ENCODE results near the gene EGFR. TPM values are rescaled to one million over a fixed set of nuclear protein-coding genes. Genes with fewer than 3 reads are reported as not detected.

Gene EGFR
- total RNA-seq, 1 donor from 2014 or later: 5.0 TPM

DNA sequence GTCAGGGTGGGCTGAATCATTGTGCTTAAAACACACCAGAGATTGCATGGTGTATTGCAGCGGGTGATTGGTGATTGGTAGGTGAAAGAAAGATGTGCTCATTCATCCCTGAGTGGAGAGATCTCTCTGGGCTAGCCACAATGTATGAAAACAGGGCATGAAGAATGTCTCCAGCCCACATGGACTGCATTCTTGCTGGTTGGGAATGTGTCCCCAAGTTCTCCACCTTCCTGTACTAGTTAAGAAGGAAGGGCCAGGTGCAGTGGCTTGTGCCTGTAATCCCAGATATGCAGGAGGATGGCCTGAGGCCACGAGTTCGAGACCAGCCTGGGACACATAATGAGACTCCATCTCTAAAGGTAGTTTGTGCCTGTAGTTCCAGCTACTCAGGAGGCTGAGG is 232.5 kb downstream of the EGFR start:
- H3K27me3 Mint-ChIP-seq (ENCODE audit: unreplicated experiment): peaks cover 6% of the 10 kb centered on the region

GRCh38 chr7:55251911-55252310 is 233.1 kb downstream of the EGFR start:
- no peak overlapping the region for H3K27ac Mint-ChIP-seq (ENCODE audit: unreplicated experiment)
- DNase-seq (ENCODE audit: low spot score): no peak
- peaks cover 2% of the 10 kb centered on the region for H3K36me3 Mint-ChIP-seq (ENCODE audit: low read depth, unreplicated experiment)
- TF ChIP-seq, protein P1, sequence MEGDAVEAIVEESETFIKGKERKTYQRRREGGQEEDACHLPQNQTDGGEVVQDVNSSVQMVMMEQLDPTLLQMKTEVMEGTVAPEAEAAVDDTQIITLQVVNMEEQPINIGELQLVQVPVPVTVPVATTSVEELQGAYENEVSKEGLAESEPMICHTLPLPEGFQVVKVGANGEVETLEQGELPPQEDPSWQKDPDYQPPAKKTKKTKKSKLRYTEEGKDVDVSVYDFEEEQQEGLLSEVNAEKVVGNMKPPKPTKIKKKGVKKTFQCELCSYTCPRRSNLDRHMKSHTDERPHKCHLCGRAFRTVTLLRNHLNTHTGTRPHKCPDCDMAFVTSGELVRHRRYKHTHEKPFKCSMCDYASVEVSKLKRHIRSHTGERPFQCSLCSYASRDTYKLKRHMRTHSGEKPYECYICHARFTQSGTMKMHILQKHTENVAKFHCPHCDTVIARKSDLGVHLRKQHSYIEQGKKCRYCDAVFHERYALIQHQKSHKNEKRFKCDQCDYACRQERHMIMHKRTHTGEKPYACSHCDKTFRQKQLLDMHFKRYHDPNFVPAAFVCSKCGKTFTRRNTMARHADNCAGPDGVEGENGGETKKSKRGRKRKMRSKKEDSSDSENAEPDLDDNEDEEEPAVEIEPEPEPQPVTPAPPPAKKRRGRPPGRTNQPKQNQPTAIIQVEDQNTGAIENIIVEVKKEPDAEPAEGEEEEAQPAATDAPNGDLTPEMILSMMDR (IDR thresholded peaks at IDR 0.05; ENCODE audit: unreplicated experiment): no peak
- H3K4me3 Mint-ChIP-seq (ENCODE audit: unreplicated experiment): no peak overlapping the region
- H3K4me1 Mint-ChIP-seq (ENCODE audit: unreplicated experiment): peaks cover 7% of the 10 kb centered on the region
- no peaks in the 10 kb centered on the region for H3K9me3 Mint-ChIP-seq (ENCODE audit: unreplicated experiment)
- H3K27me3 Mint-ChIP-seq (ENCODE audit: unreplicated experiment): peaks cover 6% of the 10 kb centered on the region

More for the DNA sequence above, 232.5 kb downstream of the EGFR start:
- DNase-seq (ENCODE audit: low spot score): no peak
- Mint-ChIP-seq H3K4me3 (ENCODE audit: unreplicated experiment) (no peak overlapping the region), H3K27ac (ENCODE audit: unreplicated experiment) (no peak overlapping the region), H3K36me3 (ENCODE audit: low read depth, unreplicated experiment) (peaks cover 2% of the 10 kb centered on the region), H3K4me1 (ENCODE audit: unreplicated experiment) (peaks cover 6% of the 10 kb centered on the region), H3K9me3 (ENCODE audit: unreplicated experiment) (no peaks in the 10 kb centered on the region)
- TF ChIP-seq, protein P1 (IDR thresholded peaks at IDR 0.05; ENCODE audit: unreplicated experiment): no peak

DNA sequence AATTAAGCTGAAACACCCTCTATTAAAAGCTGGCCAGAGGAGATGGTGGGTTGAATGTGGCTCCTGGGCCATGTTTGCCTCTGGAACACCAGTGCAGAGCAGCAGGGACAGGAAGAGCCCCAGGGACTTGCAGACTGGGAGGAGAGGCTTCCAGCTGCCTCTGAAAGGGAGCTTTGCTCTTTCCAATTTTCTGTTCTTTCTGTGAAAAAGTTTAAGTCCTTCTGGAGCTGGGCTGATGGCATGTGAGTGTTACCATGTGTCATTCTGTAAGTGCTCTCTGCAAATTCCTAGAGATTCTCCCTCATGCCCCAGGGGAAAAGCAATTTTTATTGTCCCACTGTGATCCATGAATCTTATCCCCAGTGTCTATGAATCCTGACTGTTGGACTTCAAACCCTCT is 233.6 kb downstream of the EGFR start:
- Mint-ChIP-seq H3K27me3 (ENCODE audit: unreplicated experiment) (peaks cover 6% of the 10 kb centered on the region), H3K27ac (ENCODE audit: unreplicated experiment) (no peak overlapping the region), H3K9me3 (ENCODE audit: unreplicated experiment) (no peaks in the 10 kb centered on the region), H3K4me3 (ENCODE audit: unreplicated experiment) (no peak overlapping the region), H3K4me1 (ENCODE audit: unreplicated experiment) (peaks cover 7% of the 10 kb centered on the region), H3K36me3 (ENCODE audit: low read depth, unreplicated experiment) (peaks cover 2% of the 10 kb centered on the region)
- no peak for DNase-seq (ENCODE audit: low spot score)
- TF ChIP-seq, protein P1 (IDR thresholded peaks at IDR 0.05; ENCODE audit: unreplicated experiment): no peak

DNA sequence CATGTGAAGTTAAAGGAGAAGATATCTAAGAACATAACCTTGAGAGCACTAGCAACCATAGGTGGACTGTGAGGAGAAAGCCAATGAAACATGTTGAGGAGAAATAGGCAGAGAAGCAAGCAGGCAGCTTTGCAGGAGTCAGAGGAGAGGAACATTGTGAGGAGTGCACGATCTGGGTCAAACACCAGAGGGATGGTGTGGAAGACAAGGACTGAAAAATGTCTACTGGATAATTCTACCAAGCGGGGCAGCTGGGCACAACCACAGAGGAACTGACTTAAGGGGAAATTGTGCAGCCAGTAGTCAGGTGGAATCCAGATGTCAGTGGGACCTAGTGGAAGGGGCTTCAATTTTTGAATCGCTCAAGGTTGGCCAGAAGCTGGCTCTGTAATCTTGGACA is 234.4 kb downstream of the EGFR start:
- no peaks in the 10 kb centered on the region for H3K9me3 Mint-ChIP-seq (ENCODE audit: unreplicated experiment)
- H3K27ac Mint-ChIP-seq (ENCODE audit: unreplicated experiment): no peak overlapping the region
- H3K36me3 Mint-ChIP-seq (ENCODE audit: low read depth, unreplicated experiment): peaks cover 2% of the 10 kb centered on the region
- DNase-seq (ENCODE audit: low spot score): no peak
- peaks cover 6% of the 10 kb centered on the region for H3K27me3 Mint-ChIP-seq (ENCODE audit: unreplicated experiment)
- H3K4me3 Mint-ChIP-seq (ENCODE audit: unreplicated experiment): no peak overlapping the region
- peaks cover 7% of the 10 kb centered on the region for H3K4me1 Mint-ChIP-seq (ENCODE audit: unreplicated experiment)
- TF ChIP-seq, protein P1 (IDR thresholded peaks at IDR 0.05; ENCODE audit: unreplicated experiment): no peak

DNA sequence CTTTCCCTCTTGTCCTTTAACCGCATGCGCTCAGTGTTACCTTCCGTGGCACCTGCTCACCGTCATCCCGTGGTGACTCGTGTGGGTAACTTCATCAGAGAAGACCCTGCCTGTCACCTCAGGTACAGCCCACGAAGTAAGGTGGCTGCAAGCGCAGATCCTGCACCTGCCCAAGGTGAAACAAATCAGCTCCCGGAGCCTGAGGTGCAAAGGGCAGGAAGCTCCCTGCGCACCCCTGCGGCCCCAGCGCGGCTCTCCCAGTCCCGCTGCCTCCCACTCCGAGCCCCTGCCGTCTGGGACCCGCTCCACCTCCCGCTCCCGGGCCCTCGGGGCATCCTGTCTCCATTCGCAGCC is 235.4 kb downstream of the EGFR start:
- H3K27me3 Mint-ChIP-seq (ENCODE audit: unreplicated experiment): peaks cover 6% of the 10 kb centered on the region
- no peaks in the 10 kb centered on the region for H3K9me3 Mint-ChIP-seq (ENCODE audit: unreplicated experiment)
- no peak for DNase-seq (ENCODE audit: low spot score)
- peaks cover 2% of the 10 kb centered on the region for H3K36me3 Mint-ChIP-seq (ENCODE audit: low read depth, unreplicated experiment)
- no peak overlapping the region for H3K27ac Mint-ChIP-seq (ENCODE audit: unreplicated experiment)
- TF ChIP-seq, protein P1 (IDR thresholded peaks at IDR 0.05; ENCODE audit: unreplicated experiment): no peak
- no peak overlapping the region for H3K4me3 Mint-ChIP-seq (ENCODE audit: unreplicated experiment)
- H3K4me1 Mint-ChIP-seq (ENCODE audit: unreplicated experiment): peaks cover 7% of the 10 kb centered on the region
